GM18867 (cell line): ENCODE measurements around the gene RRP9.
A peak's percentile ranks its signal among the peaks of the same experiment; 100 is the strongest.
"Not testable (repeated sequence)": the region's sequence is repeated elsewhere in the genome, so short reads cannot be mapped to it uniquely, and the experiment has no call there.

ENCODE experiments used
- ATAC-seq: cut with Tn5 transposase; IDR thresholded peaks from one replicate; pipeline ENCODE4 v1.9.1; 2021; ENCODE audit warnings: mild to moderate bottlenecking, moderate library complexity; ENCODE audit not compliant: unreplicated experiment

The RRP9 gene

GRCh38 chr3:51941798-51942602 lies at the start of gene RRP9, which contains the start of gene PARP3:
RRP9 (minus strand) TSS chr3:51941904; CDS start chr3:51941867, 37 bp downstream.
PARP3 (plus strand) TSS chr3:51942363; CDS start chr3:51943356, 993 bp downstream.
- ATAC-seq: peak; percentile 89

GRCh38 chr3:51990501-51990971 lies 48.8 kb upstream of the RRP9 start:
- not testable (repeated sequence) for ATAC-seq

- no peak for ATAC-seq
Measured at GRCh38 chr3:51988286-51989146, 46.8 kb upstream of the RRP9 start.

- no peak for ATAC-seq
Measured at GRCh38 chr3:51987568-51987967, 45.9 kb upstream of the RRP9 start.

GRCh38 chr3:51986010-51986947 lies 44.6 kb upstream of the RRP9 start:
- ATAC-seq: no peak

GRCh38 chr3:51985063-51985462 lies 43.4 kb upstream of the RRP9 start:
- no peak for ATAC-seq

- no peak for ATAC-seq
Measured at GRCh38 chr3:51984269-51984647, 42.6 kb upstream of the RRP9 start.

- ATAC-seq: no peak
Measured at GRCh38 chr3:51983578-51984268, 42.0 kb upstream of the RRP9 start.

GRCh38 chr3:51982838-51983577 lies 41.3 kb upstream of the RRP9 start, which contains the start of gene ACY1:
ACY1 (plus strand) TSS chr3:51983535; CDS start chr3:51984065, 530 bp downstream.
- peak; percentile 78 for ATAC-seq

- peak; percentile 46 for ATAC-seq
Measured at GRCh38 chr3:51982352-51982837, 40.7 kb upstream of the RRP9 start.

GRCh38 chr3:51980253-51980652 lies 38.5 kb upstream of the RRP9 start:
- ATAC-seq: no peak

GRCh38 chr3:51978143-51978502 lies 36.4 kb upstream of the RRP9 start:
- ATAC-seq: no peak

GRCh38 chr3:51977446-51978142 lies 35.9 kb upstream of the RRP9 start:
- ATAC-seq: no peak

- ATAC-seq: no peak
Measured at GRCh38 chr3:51975852-51976549, 34.3 kb upstream of the RRP9 start.

GRCh38 chr3:51974963-51975851 lies 33.5 kb upstream of the RRP9 start, which contains the start of gene ABHD14A:
ABHD14A (plus strand) TSS chr3:51975064; CDS start chr3:51975136, 72 bp downstream.
- ATAC-seq: peak; percentile 65

- ATAC-seq: peak; percentile 12
Measured at GRCh38 chr3:51974277-51974962, 32.7 kb upstream of the RRP9 start.
